Naive B cell (primary cell): ENCODE results near the gene PRSS36. TPM values are rescaled to one million over a fixed set of nuclear protein-coding genes. Genes with fewer than 3 reads are reported as not detected.
A peak's percentile ranks its signal among the peaks of the same experiment; 100 is the strongest.

Source experiments
- ATAC-seq, 2 donors: fragments of 150-1000 bp; cut with Tn5 transposase; 2 replicates each; pipeline ENCODE4 v1.10.0; 2021; ENCODE audit warnings: low read depth in 2 of 2, mild to moderate bottlenecking in 2 of 2, moderate library complexity in 2 of 2
- DNase-seq: peaks from one replicate; pipeline ENCODE4 v3.0.0; 2022
- H3K27ac Mint-ChIP-seq, 6 donors: one replicate each; pipeline ENCODE4 v1.8.0; 2020 to 2022; ENCODE audit warnings: mild to moderate bottlenecking in 6 of 6, mixed read lengths in 6 of 6, moderate library complexity in 5 of 6, inconsistent platforms in 2 of 6
- H3K27me3 Mint-ChIP-seq, 3 donors: one replicate each; pipeline ENCODE4 v1.8.0; 2021 to 2022; ENCODE audit warnings: mixed read lengths in 3 of 3, mild to moderate bottlenecking in 1 of 3
- H3K36me3 Mint-ChIP-seq, 2 donors: one replicate each; pipeline ENCODE4 v1.8.0; 2020 to 2022; ENCODE audit warnings: mixed read lengths in 2 of 2, inconsistent platforms in 1 of 2, mild to moderate bottlenecking in 1 of 2
- H3K4me1 Mint-ChIP-seq, 3 donors: one replicate each; pipeline ENCODE4 v1.8.0; 2020 to 2022; ENCODE audit warnings: mixed read lengths in 3 of 3, inconsistent platforms in 1 of 3, mild to moderate bottlenecking in 1 of 3, moderate library complexity in 1 of 3
- H3K4me3 Mint-ChIP-seq, 8 donors: one replicate each; pipeline ENCODE4 v1.8.0; 2020 to 2022; ENCODE audit warnings: mild to moderate bottlenecking in 8 of 8, mixed read lengths in 8 of 8, moderate library complexity in 8 of 8, inconsistent platforms in 2 of 8
- H3K9me3 Mint-ChIP-seq, 7 donors: one replicate each; pipeline ENCODE4 v1.8.0; 2020 to 2022; ENCODE audit warnings: mixed read lengths in 7 of 7, mild to moderate bottlenecking in 5 of 7, inconsistent platforms in 2 of 7, moderate library complexity in 1 of 7
- polyA plus RNA-seq, 6 donors: library from polyadenylated mRNA; unstranded; fragments of 300-500 nt; fragmentation: Illumina TruSeq; gene quantifications; one replicate each; pipeline ENCODE4 v1.2.3, GENCODE V29; 2021; ENCODE audit warnings: low read depth in 6 of 6

PRSS36 gene
- polyA plus RNA-seq, 6 donors from 2014 or later, result 0.40 to 0.85 (median 0.64) TPM; not detected in 2

- H3K27ac Mint-ChIP-seq, result peak overlapping the region in 2 of 6 donors; percentile 38 to 88
- peak overlapping the region in 1 of 8 donors; percentile 47 for H3K4me3 Mint-ChIP-seq
- H3K36me3 Mint-ChIP-seq, result no peaks in the 10 kb centered on the region
- no peaks in the 10 kb centered on the region for H3K9me3 Mint-ChIP-seq
- DNase-seq (no peak), ATAC-seq (no peak)
- H3K27me3 Mint-ChIP-seq, result no peaks in the 10 kb centered on the region
- H3K4me1 Mint-ChIP-seq, result peaks cover 0 to 8% (median 6%) of the 10 kb centered on the region in 3 donors
Measured at GRCh38 chr16:31133046-31133501, 16.8 kb downstream of the PRSS36 start.

GRCh38 chr16:31132303-31132979, 17.4 kb downstream of the PRSS36 start:
- H3K36me3 Mint-ChIP-seq, result no peaks in the 10 kb centered on the region
- DNase-seq (no peak), ATAC-seq (no peak)
- H3K27me3 Mint-ChIP-seq, result no peaks in the 10 kb centered on the region
- H3K9me3 Mint-ChIP-seq, result no peaks in the 10 kb centered on the region
- H3K4me1 Mint-ChIP-seq, result peaks cover 0 to 8% (median 6%) of the 10 kb centered on the region in 3 donors
- H3K27ac Mint-ChIP-seq, result peak overlapping the region in 2 of 6 donors; percentile 24 to 38
- H3K4me3 Mint-ChIP-seq, result peak overlapping the region in 1 of 8 donors; percentile 47

GRCh38 chr16:31131841-31132271, 18.0 kb downstream of the PRSS36 start:
- Mint-ChIP-seq H3K4me3 (no peak overlapping the region), H3K4me1 (peaks cover 0 to 8% (median 6%) of the 10 kb centered on the region in 3 donors), H3K27me3 (no peaks in the 10 kb centered on the region), H3K36me3 (no peaks in the 10 kb centered on the region), H3K27ac (no peak overlapping the region), H3K9me3 (no peaks in the 10 kb centered on the region)
- DNase-seq (no peak), ATAC-seq (no peak)

- peak overlapping the region in 1 of 8 donors; percentile 41 for H3K4me3 Mint-ChIP-seq
- peaks cover 0 to 8% (median 6%) of the 10 kb centered on the region in 3 donors for H3K4me1 Mint-ChIP-seq
- no peak for ATAC-seq
- no peak overlapping the region for H3K27ac Mint-ChIP-seq
- no peak for DNase-seq
- no peaks in the 10 kb centered on the region for H3K27me3 Mint-ChIP-seq
- no peaks in the 10 kb centered on the region for H3K36me3 Mint-ChIP-seq
- no peaks in the 10 kb centered on the region for H3K9me3 Mint-ChIP-seq
Measured at GRCh38 chr16:31131416-31131815, 18.4 kb downstream of the PRSS36 start.

- Mint-ChIP-seq H3K4me1 (peaks cover 4 to 11% (median 7%) of the 10 kb centered on the region in 3 donors), H3K27ac (no peak overlapping the region), H3K4me3 (no peak overlapping the region), H3K27me3 (no peaks in the 10 kb centered on the region), H3K9me3 (no peaks in the 10 kb centered on the region), H3K36me3 (peaks cover 0 to 4% of the 10 kb centered on the region in 2 donors)
- DNase-seq (no peak), ATAC-seq (no peak)
Measured at GRCh38 chr16:31130899-31131298, 19.0 kb downstream of the PRSS36 start.

- Mint-ChIP-seq H3K4me3 (no peak overlapping the region), H3K27me3 (no peaks in the 10 kb centered on the region), H3K4me1 (peaks cover 6 to 14% (median 7%) of the 10 kb centered on the region in 3 donors), H3K36me3 (peaks cover 0 to 8% of the 10 kb centered on the region in 2 donors), H3K27ac (no peak overlapping the region), H3K9me3 (no peaks in the 10 kb centered on the region)
- ATAC-seq (no peak), DNase-seq (no peak)
Measured at GRCh38 chr16:31130336-31130891, 19.5 kb downstream of the PRSS36 start.

- DNase-seq (no peak), ATAC-seq (no peak)
- Mint-ChIP-seq H3K27me3 (no peaks in the 10 kb centered on the region), H3K27ac (peak overlapping the region in 1 of 6 donors; percentile 19), H3K4me1 (peaks cover 6 to 14% (median 7%) of the 10 kb centered on the region in 3 donors), H3K36me3 (peaks cover 0 to 8% of the 10 kb centered on the region in 2 donors), H3K4me3 (peak overlapping the region in 1 of 8 donors; percentile 40), H3K9me3 (no peaks in the 10 kb centered on the region)
Measured at GRCh38 chr16:31129568-31130335, 20.1 kb downstream of the PRSS36 start.

GRCh38 chr16:31128711-31129567, 20.9 kb downstream of the PRSS36 start:
- Mint-ChIP-seq H3K27me3 (no peaks in the 10 kb centered on the region), H3K36me3 (peaks cover 0 to 8% of the 10 kb centered on the region in 2 donors), H3K4me1 (peaks cover 6 to 12% (median 7%) of the 10 kb centered on the region in 3 donors), H3K27ac (peak overlapping the region in 2 of 6 donors; percentile 38 to 76), H3K9me3 (no peaks in the 10 kb centered on the region), H3K4me3 (no peak overlapping the region)
- ATAC-seq (no peak), DNase-seq (no peak)

GRCh38 chr16:31127182-31127581, 22.7 kb downstream of the PRSS36 start:
- peaks cover 0 to 8% of the 10 kb centered on the region in 2 donors for H3K36me3 Mint-ChIP-seq
- H3K4me3 Mint-ChIP-seq, result no peak overlapping the region
- no peaks in the 10 kb centered on the region for H3K9me3 Mint-ChIP-seq
- no peak for ATAC-seq
- H3K27ac Mint-ChIP-seq, result no peak overlapping the region
- peaks cover 6 to 7% (median 6%) of the 10 kb centered on the region in 3 donors for H3K4me1 Mint-ChIP-seq
- no peak for DNase-seq
- H3K27me3 Mint-ChIP-seq, result no peaks in the 10 kb centered on the region

- no peak for DNase-seq
- Mint-ChIP-seq H3K4me1 (peaks cover 6 to 7% (median 6%) of the 10 kb centered on the region in 3 donors), H3K27me3 (no peaks in the 10 kb centered on the region), H3K4me3 (no peak overlapping the region), H3K9me3 (no peaks in the 10 kb centered on the region), H3K27ac (peak overlapping the region in 2 of 6 donors; percentile 73 to 80), H3K36me3 (peaks cover 0 to 8% of the 10 kb centered on the region in 2 donors)
- no peak for ATAC-seq
Measured at GRCh38 chr16:31125844-31126243, 24.0 kb downstream of the PRSS36 start.

GRCh38 chr16:31120129-31120528, 29.7 kb downstream of the PRSS36 start:
- Mint-ChIP-seq H3K27ac (peak overlapping the region in 1 of 6 donors; percentile 39), H3K36me3 (peaks cover 4 to 9% of the 10 kb centered on the region in 2 donors)

GRCh38 chr16:31118223-31119155, 31.4 kb downstream of the PRSS36 start:
- Mint-ChIP-seq H3K9me3 (no peaks in the 10 kb centered on the region), H3K27me3 (no peaks in the 10 kb centered on the region), H3K36me3 (peaks cover 4 to 9% of the 10 kb centered on the region in 2 donors), H3K4me3 (peak overlapping the region; percentile 77 to 98 (median 94)), H3K27ac (peak overlapping the region; percentile 76 to 98 (median 94)), H3K4me1 (peaks cover 10 to 32% (median 29%) of the 10 kb centered on the region in 3 donors)
- ATAC-seq (no peak), DNase-seq (no peak)

More at GRCh38 chr16:31120129-31120528, 29.7 kb downstream of the PRSS36 start:
- H3K27me3 Mint-ChIP-seq, result no peaks in the 10 kb centered on the region
- H3K9me3 Mint-ChIP-seq, result no peaks in the 10 kb centered on the region
- peaks cover 10 to 29% (median 22%) of the 10 kb centered on the region in 3 donors for H3K4me1 Mint-ChIP-seq
- H3K4me3 Mint-ChIP-seq, result peak overlapping the region in 1 of 8 donors; percentile 35
- DNase-seq (no peak), ATAC-seq (no peak)
